SK-N-SH (cell line): ENCODE results near the gene CYB561A3. TPM values are rescaled to one million over a fixed set of nuclear protein-coding genes. Genes with fewer than 3 reads are reported as not detected.

Source experiments
- CTCF ChIA-PET: fragments of 300-600, 350-600 bp; formaldehyde crosslinking; extraction: SDS; loops from one replicate; lab custom pipeline; 2021; lab: Yijun Ruan, JAX
- POLR2A ChIA-PET: fragments of 350-600 bp; sonication (Branson Sonifier 250); formaldehyde crosslinking; extraction: SDS; loops from one replicate; lab custom pipeline; 2020; ENCODE audit warnings: antibody characterized with exemption, inconsistent platforms; lab: Yijun Ruan, JAX
- DNase-seq: peaks from one replicate; pipeline ENCODE4 v3.0.0; 2012
- H2AFZ ChIP-seq: fragments of 200-600 bp; sonication (generic); 2 replicates; pipeline ENCODE4 v1.8.1; 2016; ENCODE audit warnings: antibody characterized with exemption, mild to moderate bottlenecking, low read depth
- H3F3A ChIP-seq: fragments of 200-600 bp; sonication (generic); replicated peaks from 2 replicates; pipeline ENCODE3; 2016; ENCODE audit warnings: antibody characterized with exemption, mild to moderate bottlenecking; ENCODE audit not compliant: insufficient read depth
- H3K27ac ChIP-seq, 2 experiments: fragments of 200-500 bp in 1 of 2; fragments of 200-600 bp in 1 of 2; sonication (Bioruptor generic) in 1 of 2; sonication (generic), shearing (Covaris generic) in 1 of 2; 2 replicates each; pipeline versions ENCODE4 v1.5.1 to v1.6.1; 2014 to 2016; ENCODE audit warnings: low read depth in 2 of 2, inconsistent platforms in 1 of 2, low read length in 1 of 2, mild to moderate bottlenecking in 1 of 2, mixed read lengths in 1 of 2
- H3K27me3 ChIP-seq: fragments of 200-600 bp; sonication (generic), shearing (Covaris generic); 2 replicates; pipeline ENCODE4 v1.6.1; 2016; ENCODE audit warnings: mixed run types; ENCODE audit not compliant: insufficient read depth
- H3K36me3 ChIP-seq, 2 experiments: fragments of 200-500 bp in 1 of 2; fragments of 200-600 bp in 1 of 2; sonication (Bioruptor generic) in 1 of 2; sonication (generic) in 1 of 2; replicated peaks in 1 of 2; 2 replicates each; pipeline versions ENCODE3 to v1.5.1; 2014 to 2016; ENCODE audit warnings: low read length in 1 of 2, mild to moderate bottlenecking in 1 of 2; ENCODE audit not compliant: insufficient read depth in 2 of 2, control insufficient read depth in 1 of 2
- H3K4me1 ChIP-seq, 2 experiments: fragments of 200-500 bp in 1 of 2; fragments of 200-600 bp in 1 of 2; sonication (Bioruptor generic) in 1 of 2; sonication (generic), shearing (Covaris generic) in 1 of 2; 2 replicates each; pipeline versions ENCODE4 v1.5.1 to v1.6.1; 2014 to 2016; ENCODE audit warnings: low read depth in 1 of 2, low read length in 1 of 2, mixed run types in 1 of 2; ENCODE audit not compliant: insufficient read depth in 2 of 2, control insufficient read depth in 1 of 2
- H3K4me2 ChIP-seq: fragments of 200-600 bp; sonication (generic), shearing (Covaris generic); 2 replicates; pipeline ENCODE4 v1.6.1; 2017; ENCODE audit warnings: mixed run types
- H3K4me3 ChIP-seq, 2 experiments: fragments of 200-500 bp in 1 of 2; fragments of 200-600 bp in 1 of 2; sonication (Bioruptor generic) in 1 of 2; sonication (generic), shearing (Covaris generic) in 1 of 2; 2 replicates each; pipeline versions ENCODE4 v1.5.1 to v1.8.1; 2014 to 2016; ENCODE audit warnings: low read depth in 2 of 2, inconsistent platforms in 1 of 2, low read length in 1 of 2, mild to moderate bottlenecking in 1 of 2, mixed read lengths in 1 of 2, moderate library complexity in 1 of 2
- H3K79me2 ChIP-seq: fragments of 200-600 bp; sonication (generic); 2 replicates; pipeline ENCODE4 v1.8.1; 2017; ENCODE audit warnings: mild to moderate bottlenecking; ENCODE audit not compliant: insufficient read depth
- H3K9ac ChIP-seq: fragments of 200-600 bp; sonication (generic); 2 replicates; pipeline ENCODE4 v1.6.1; 2017; ENCODE audit warnings: mixed run types
- H3K9me2 ChIP-seq: fragments of 200-600 bp; sonication (generic); 2 replicates; pipeline ENCODE4 v1.6.1; 2017; ENCODE audit warnings: mixed run types
- H3K9me3 ChIP-seq: fragments of 200-600 bp; sonication (generic); 2 replicates; pipeline ENCODE4 v1.6.1; 2017; ENCODE audit warnings: mixed run types, mild to moderate bottlenecking, moderate library complexity
- H4K20me1 ChIP-seq: fragments of 200-600 bp; sonication (generic); 2 replicates; pipeline ENCODE4 v1.6.1; 2017; ENCODE audit warnings: mild to moderate bottlenecking, mixed run types; ENCODE audit not compliant: insufficient read depth
- CHD2 ChIP-seq: fragments of 150-350 bp; IDR thresholded peaks from 2 replicates; pipeline ENCODE4 v1.6.1; 2018; ENCODE audit warnings: low read length; ENCODE audit not compliant: partially characterized antibody
- ELF1 ChIP-seq: IDR thresholded peaks from 2 replicates; pipeline ENCODE4 v1.4.0; 2012
- EP300 ChIP-seq, 2 experiments: IDR thresholded peaks; 2 replicates each; pipeline versions ENCODE4 v1.4.0 to v1.6.1; 2012; ENCODE audit warnings: borderline replicate concordance in 1 of 2, low read depth in 1 of 2, low read length in 1 of 2
- FOSL2 ChIP-seq: IDR thresholded peaks from 2 replicates; pipeline ENCODE4 v1.4.0; 2012; ENCODE audit warnings: low read depth, mild to moderate bottlenecking, moderate library complexity, borderline replicate concordance
- FOXM1 ChIP-seq: IDR thresholded peaks from 2 replicates; pipeline ENCODE4 v1.4.0; 2012; ENCODE audit warnings: low read depth, mild to moderate bottlenecking
- GABPA ChIP-seq: IDR thresholded peaks from 2 replicates; pipeline ENCODE4 v1.4.0; 2012; ENCODE audit warnings: low read depth, mild to moderate bottlenecking
- GATA2 ChIP-seq: sonication (generic); formaldehyde crosslinking; IDR thresholded peaks from 2 replicates; pipeline ENCODE4 v1.5.0; 2020; ENCODE audit warnings: mild to moderate bottlenecking, missing genetic modification reagents
- MEF2A ChIP-seq: IDR thresholded peaks from 2 replicates; pipeline ENCODE4 v1.4.0; 2012; ENCODE audit warnings: low read depth, borderline replicate concordance
- RAD21 ChIP-seq: IDR thresholded peaks from 2 replicates; pipeline ENCODE4 v1.6.1; 2012; ENCODE audit warnings: mild to moderate bottlenecking, low read length
- SMC3 ChIP-seq: IDR thresholded peaks from 2 replicates; pipeline ENCODE4 v1.6.1; 2012; ENCODE audit warnings: low read depth, low read length, improper control_type of control experiment
- TAF1 ChIP-seq: IDR thresholded peaks from 2 replicates; pipeline ENCODE4 v1.6.1; 2012; ENCODE audit warnings: low read depth, mild to moderate bottlenecking, low read length, moderate library complexity, borderline replicate concordance
- TCF12 ChIP-seq: IDR thresholded peaks from 2 replicates; pipeline ENCODE4 v1.4.0; 2012
- TEAD4 ChIP-seq: IDR thresholded peaks from 2 replicates; pipeline ENCODE4 v1.4.0; 2012; ENCODE audit warnings: mild to moderate bottlenecking, borderline replicate concordance; ENCODE audit not compliant: insufficient read depth
- YY1 ChIP-seq: IDR thresholded peaks from 2 replicates; pipeline ENCODE4 v1.4.0; 2012; ENCODE audit warnings: low read depth, mild to moderate bottlenecking
- WGBS: methylation state at CpG from one replicate; pipeline ENCODE4 v1.1.6; 2017; ENCODE audit warnings: low lambda C conversion rate; 5-methylcytosine and 5-hydroxymethylcytosine counted together
- polyA plus RNA-seq, 3 experiments: library from polyadenylated mRNA; depleted of rRNA; stranded (reverse); fragments of >200 nt; gene quantifications; 2 replicates each; pipeline ENCODE4 v1.2.3, GENCODE V29; 2012
- TF ChIP-seq, protein P1 (sequence below): IDR thresholded peaks from 2 replicates; pipeline ENCODE4; 2012
- TF ChIP-seq, protein P2 (sequence below): IDR thresholded peaks from 2 replicates; pipeline ENCODE4 v1.4.0; 2012; ENCODE audit warnings: low read depth, borderline replicate concordance
- TF ChIP-seq, protein P3 (sequence below): fragments of 150-350 bp; IDR thresholded peaks from 2 replicates; pipeline ENCODE4 v1.6.1; 2016; ENCODE audit warnings: mild to moderate bottlenecking, low read depth, low read length

CYB561A3 gene
- polyA plus RNA-seq, 1 of the 3 experiments (the other 2 are of a cell fraction) = 76.4 TPM

- CTCF ChIA-PET = interaction anchor here (3.2 to 3.4 kb wide), 2 partner anchors 8 to 57 kb away, joined by 18 to 23 read pairs; no protein-coding TSS in a partner anchor
- H3K4me3 ChIP-seq = no peak overlapping the region
- TF ChIP-seq CHD2 = no peak
Measured at GRCh38 chr11:61328351-61328750, 33.3 kb downstream of the CYB561A3 start.

GRCh38 chr11:61327669-61328071, 34.0 kb downstream of the CYB561A3 start:
- peaks cover 59 to 60% of the 10 kb centered on the region in 2 experiments for H3K36me3 ChIP-seq
- no peak for TF ChIP-seq SMC3
- peak; percentile 10; the same call in 1 of the 2 replicates for TF ChIP-seq FOSL2
- peak; percentile 15; the same call in 1 of the 2 replicates for TF ChIP-seq TCF12

More at GRCh38 chr11:61328351-61328750, 33.3 kb downstream of the CYB561A3 start:
- no peak for DNase-seq
- Histone ChIP-seq H3K27me3 (no peaks in the 10 kb centered on the region), H3K4me1 (peaks cover 13 to 18% of the 10 kb centered on the region in 2 experiments), H3K9me3 (no peaks in the 10 kb centered on the region), H3K36me3 (peaks cover 53% of the 10 kb centered on the region in 2 experiments), H3K9ac (peak overlapping the region; percentile 24; the same call in 1 of the 2 replicates), H3K4me2 (no peak overlapping the region), H3K27ac (peak overlapping the region in 1 of 2 experiments; percentile 18; a peak in 3 of 4 replicates), H3F3A (peaks cover 9% of the 10 kb centered on the region), H4K20me1 (peaks cover 38% of the 10 kb centered on the region), H3K79me2 (peaks cover 83% of the 10 kb centered on the region), H2AFZ (no peak overlapping the region), H3K9me2 (no peaks in the 10 kb centered on the region)
- POLR2A ChIA-PET = interaction anchor here (1.1 kb wide), 1 partner anchor 34 kb away, joined by 3 read pairs; the partner anchor contains the start of gene TMEM138
- 94% methylated on average over 9 of the region's 9 CpGs for WGBS

DNA sequence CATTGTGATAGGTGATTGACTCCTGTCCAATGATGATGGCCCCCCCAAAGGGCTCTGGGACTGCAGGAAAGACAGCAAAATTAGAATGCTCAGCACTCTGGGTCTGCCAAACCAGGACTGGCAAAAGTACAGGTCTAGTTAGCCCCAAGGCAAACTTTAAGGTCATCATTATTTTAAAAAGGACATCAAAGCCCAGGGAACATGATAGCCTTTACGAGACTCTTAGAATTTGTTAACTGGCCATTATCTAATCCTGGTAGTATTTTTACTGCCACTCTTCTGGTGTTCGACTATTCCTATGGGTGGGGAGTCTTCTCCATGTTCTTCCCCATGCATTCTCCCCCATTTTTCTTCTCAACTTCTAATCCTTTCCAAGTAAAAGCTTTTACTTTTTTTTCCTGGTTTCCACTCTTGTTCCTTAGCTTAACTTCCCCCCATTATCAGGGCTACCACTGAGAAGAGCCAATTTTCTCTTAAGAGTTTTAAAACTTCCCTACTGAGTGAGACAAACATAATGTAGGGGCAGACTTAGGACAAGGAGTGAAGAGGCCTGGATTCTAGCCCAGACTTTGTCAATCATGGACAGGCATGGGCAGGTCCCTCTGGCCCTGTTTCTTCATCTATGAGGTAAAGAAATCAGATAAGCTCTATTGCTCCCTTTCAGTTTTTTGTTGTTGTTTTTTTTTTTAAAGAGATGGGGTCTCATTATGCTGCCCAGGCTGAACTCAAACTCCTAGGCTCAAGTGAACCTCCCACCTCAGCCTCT, 35.9 kb downstream of the CYB561A3 start:
- ChIA-PET POLR2A (no interaction called here), CTCF (interaction anchor here (1.7 to 3.4 kb wide), 3 partner anchors 10 to 60 kb away, joined by 5 to 23 read pairs (median 18); partner anchors contain the start of genes CYB561A3 and TMEM138)
- no peaks in the 10 kb centered on the region for H3K27me3 ChIP-seq
- H2AFZ ChIP-seq = no peak overlapping the region
- H4K20me1 ChIP-seq = peaks cover 27% of the 10 kb centered on the region
- no peak overlapping the region for H3K4me3 ChIP-seq
- peaks cover 75 to 78% of the 10 kb centered on the region in 2 experiments for H3K36me3 ChIP-seq
- H3F3A ChIP-seq = peaks cover 9% of the 10 kb centered on the region
- no peaks in the 10 kb centered on the region for H3K9me3 ChIP-seq
- H3K4me2 ChIP-seq = no peak overlapping the region
- WGBS = 90% methylated on average over 2 of the region's 2 CpGs
- no peak overlapping the region for H3K27ac ChIP-seq
- no peak overlapping the region for H3K9ac ChIP-seq
- DNase-seq = no peak
- H3K4me1 ChIP-seq = peaks cover 0 to 10% of the 10 kb centered on the region in 2 experiments; a peak in 2 of 4 replicates
- no peaks in the 10 kb centered on the region for H3K9me2 ChIP-seq
- H3K79me2 ChIP-seq = peaks cover 66% of the 10 kb centered on the region
- no peak for TF ChIP-seq FOXM1
- TF ChIP-seq RAD21 = no peak
- TF ChIP-seq ELF1 = no peak
- no peak for TF ChIP-seq GATA2 (CRISPR knock-in tag)
- TF ChIP-seq MEF2A = no peak
- TF ChIP-seq, protein P1, sequence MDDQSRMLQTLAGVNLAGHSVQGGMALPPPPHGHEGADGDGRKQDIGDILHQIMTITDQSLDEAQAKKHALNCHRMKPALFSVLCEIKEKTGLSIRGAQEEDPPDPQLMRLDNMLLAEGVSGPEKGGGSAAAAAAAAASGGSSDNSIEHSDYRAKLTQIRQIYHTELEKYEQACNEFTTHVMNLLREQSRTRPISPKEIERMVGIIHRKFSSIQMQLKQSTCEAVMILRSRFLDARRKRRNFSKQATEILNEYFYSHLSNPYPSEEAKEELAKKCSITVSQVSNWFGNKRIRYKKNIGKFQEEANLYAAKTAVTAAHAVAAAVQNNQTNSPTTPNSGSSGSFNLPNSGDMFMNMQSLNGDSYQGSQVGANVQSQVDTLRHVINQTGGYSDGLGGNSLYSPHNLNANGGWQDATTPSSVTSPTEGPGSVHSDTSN = no peak
- TF ChIP-seq TAF1 = no peak
- TF ChIP-seq YY1 = no peak
- TF ChIP-seq TEAD4 = no peak
- no peak for TF ChIP-seq GABPA
- TF ChIP-seq EP300 (IDR thresholded peaks at IDR 0.05; ENCODE audit: borderline replicate concordance in 1 of 2, low read depth in 1 of 2, low read length in 1 of 2) = no peak
- TF ChIP-seq, protein P2, sequence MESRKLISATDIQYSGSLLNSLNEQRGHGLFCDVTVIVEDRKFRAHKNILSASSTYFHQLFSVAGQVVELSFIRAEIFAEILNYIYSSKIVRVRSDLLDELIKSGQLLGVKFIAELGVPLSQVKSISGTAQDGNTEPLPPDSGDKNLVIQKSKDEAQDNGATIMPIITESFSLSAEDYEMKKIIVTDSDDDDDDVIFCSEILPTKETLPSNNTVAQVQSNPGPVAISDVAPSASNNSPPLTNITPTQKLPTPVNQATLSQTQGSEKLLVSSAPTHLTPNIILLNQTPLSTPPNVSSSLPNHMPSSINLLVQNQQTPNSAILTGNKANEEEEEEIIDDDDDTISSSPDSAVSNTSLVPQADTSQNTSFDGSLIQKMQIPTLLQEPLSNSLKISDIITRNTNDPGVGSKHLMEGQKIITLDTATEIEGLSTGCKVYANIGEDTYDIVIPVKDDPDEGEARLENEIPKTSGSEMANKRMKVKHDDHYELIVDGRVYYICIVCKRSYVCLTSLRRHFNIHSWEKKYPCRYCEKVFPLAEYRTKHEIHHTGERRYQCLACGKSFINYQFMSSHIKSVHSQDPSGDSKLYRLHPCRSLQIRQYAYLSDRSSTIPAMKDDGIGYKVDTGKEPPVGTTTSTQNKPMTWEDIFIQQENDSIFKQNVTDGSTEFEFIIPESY = no peak
- TF ChIP-seq, protein P3, sequence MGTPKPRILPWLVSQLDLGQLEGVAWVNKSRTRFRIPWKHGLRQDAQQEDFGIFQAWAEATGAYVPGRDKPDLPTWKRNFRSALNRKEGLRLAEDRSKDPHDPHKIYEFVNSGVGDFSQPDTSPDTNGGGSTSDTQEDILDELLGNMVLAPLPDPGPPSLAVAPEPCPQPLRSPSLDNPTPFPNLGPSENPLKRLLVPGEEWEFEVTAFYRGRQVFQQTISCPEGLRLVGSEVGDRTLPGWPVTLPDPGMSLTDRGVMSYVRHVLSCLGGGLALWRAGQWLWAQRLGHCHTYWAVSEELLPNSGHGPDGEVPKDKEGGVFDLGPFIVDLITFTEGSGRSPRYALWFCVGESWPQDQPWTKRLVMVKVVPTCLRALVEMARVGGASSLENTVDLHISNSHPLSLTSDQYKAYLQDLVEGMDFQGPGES = no peak

More at GRCh38 chr11:61327669-61328071, 34.0 kb downstream of the CYB561A3 start:
- DNase-seq = no peak
- Histone ChIP-seq H3K9me2 (no peaks in the 10 kb centered on the region), H3K27me3 (no peaks in the 10 kb centered on the region), H3K4me1 (peaks cover 12 to 18% of the 10 kb centered on the region in 2 experiments), H3F3A (peaks cover 9% of the 10 kb centered on the region), H3K4me3 (no peak overlapping the region), H2AFZ (no peak overlapping the region), H3K79me2 (peaks cover 80% of the 10 kb centered on the region), H3K27ac (peak overlapping the region in 1 of 2 experiments; percentile 18; a peak in 3 of 4 replicates), H3K9ac (peak overlapping the region; percentile 24; the same call in 1 of the 2 replicates), H3K9me3 (no peaks in the 10 kb centered on the region), H4K20me1 (peaks cover 38% of the 10 kb centered on the region), H3K4me2 (no peak overlapping the region)
- ChIA-PET POLR2A (interaction anchor here (1.1 kb wide), 1 partner anchor 35 kb away, joined by 3 read pairs; the partner anchor contains the start of gene TMEM138), CTCF (interaction anchor here (3.2 to 3.4 kb wide), 2 partner anchors 9 to 58 kb away, joined by 18 to 23 read pairs; no protein-coding TSS in a partner anchor)
